Ovary (tissue), 3 donors: ENCODE data around the gene ZHX3.

Experiments used
- EP300 ChIP-seq: sonication (generic); formaldehyde crosslinking; IDR thresholded peaks from one replicate; pipeline ENCODE4 v1.6.1; 2017; ENCODE audit warnings: antibody characterized with exemption
- POLR2A ChIP-seq: fragments of 450-650 bp; IDR thresholded peaks from one replicate; pipeline ENCODE4 v1.6.1; 2017; ENCODE audit warnings: antibody characterized with exemption, mild to moderate bottlenecking, moderate library complexity
- TF ChIP-seq, protein P1 (sequence below), 3 donors: fragments of 450-650 bp in 2 of 3; fragments of 200-600 bp in 1 of 3; IDR thresholded peaks; one replicate each; pipeline versions ENCODE4 v1.5.1 to v1.8.0; 2016 to 2022; ENCODE audit warnings: antibody characterized with exemption in 3 of 3, mild to moderate bottlenecking in 1 of 3
- donor health status: DM: no; HTN: no; CAD: no.

DNA sequence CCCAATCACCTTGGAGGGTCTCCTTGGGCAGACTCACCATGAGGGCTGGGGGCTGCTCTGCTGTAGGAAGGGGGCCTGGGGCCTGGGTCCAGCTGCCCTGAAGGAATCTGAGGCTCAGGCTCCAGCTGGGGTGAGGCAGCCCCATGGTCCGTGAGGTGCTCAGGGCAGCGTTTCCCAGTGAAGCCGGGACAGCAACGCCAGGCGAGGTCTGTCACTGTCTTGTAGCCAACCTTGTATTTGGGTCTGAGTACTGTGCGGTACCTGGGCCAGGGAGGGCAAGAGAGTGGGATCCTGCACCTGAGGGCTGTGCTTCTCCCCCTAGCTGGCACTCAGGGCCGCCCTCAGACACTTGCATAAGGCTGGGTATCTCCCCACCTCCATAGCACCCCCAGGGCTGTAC is 46.1 kb upstream of the ZHX3 start:
- TF ChIP-seq, protein P1, sequence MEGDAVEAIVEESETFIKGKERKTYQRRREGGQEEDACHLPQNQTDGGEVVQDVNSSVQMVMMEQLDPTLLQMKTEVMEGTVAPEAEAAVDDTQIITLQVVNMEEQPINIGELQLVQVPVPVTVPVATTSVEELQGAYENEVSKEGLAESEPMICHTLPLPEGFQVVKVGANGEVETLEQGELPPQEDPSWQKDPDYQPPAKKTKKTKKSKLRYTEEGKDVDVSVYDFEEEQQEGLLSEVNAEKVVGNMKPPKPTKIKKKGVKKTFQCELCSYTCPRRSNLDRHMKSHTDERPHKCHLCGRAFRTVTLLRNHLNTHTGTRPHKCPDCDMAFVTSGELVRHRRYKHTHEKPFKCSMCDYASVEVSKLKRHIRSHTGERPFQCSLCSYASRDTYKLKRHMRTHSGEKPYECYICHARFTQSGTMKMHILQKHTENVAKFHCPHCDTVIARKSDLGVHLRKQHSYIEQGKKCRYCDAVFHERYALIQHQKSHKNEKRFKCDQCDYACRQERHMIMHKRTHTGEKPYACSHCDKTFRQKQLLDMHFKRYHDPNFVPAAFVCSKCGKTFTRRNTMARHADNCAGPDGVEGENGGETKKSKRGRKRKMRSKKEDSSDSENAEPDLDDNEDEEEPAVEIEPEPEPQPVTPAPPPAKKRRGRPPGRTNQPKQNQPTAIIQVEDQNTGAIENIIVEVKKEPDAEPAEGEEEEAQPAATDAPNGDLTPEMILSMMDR (IDR thresholded peaks at IDR 0.05), result no peak
- TF ChIP-seq POLR2A (no peak), EP300 (no peak)
